ENCODE data around the gene SHBG.
"Not testable (repeated sequence)": the region's sequence is repeated elsewhere in the genome, so short reads cannot be mapped to it uniquely, and the experiment has no call there.

The SHBG gene

DNA sequence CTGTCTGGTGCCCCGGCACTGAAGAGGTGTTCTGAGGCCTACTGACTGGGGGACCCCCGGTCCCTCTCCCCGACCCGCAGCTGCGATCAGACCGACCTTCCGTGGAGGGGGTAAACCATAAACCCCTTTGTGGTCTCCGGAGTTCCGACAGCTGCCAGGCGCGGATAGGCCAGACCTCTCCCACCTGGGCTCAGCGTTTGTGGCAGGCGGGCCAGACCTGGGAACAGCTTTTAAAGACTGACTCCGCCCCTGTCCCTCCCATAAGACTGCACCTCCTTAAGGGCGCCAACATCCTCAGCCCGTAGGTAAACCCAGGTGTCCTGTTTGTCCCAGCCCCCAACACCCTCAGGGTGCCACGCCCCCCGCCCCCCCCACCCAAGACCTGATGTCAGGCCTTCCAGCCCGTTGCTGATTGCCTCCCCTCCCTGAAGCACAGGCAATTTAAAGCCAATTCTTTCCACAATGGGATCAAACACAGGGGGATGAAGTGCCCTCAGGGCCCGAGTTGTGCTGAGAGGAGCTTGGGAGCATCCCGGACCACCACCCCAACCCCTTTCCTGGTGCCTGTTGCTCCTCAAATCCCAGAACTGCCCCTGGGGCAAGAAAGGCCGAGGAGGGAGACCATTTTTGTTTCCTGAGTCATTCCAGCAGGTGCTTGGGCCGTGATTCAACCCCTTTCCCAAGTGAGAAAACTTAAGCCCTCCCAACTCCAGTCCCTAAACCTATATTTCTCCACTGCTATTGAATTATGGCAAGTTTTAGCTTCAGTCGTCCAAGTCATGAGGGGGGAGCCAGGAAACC lies 39.8 kb upstream of the SHBG start, which contains the start of gene SOX15:
TSS of gene SOX15 (minus strand) at position 204 of the 801 bp plus-strand sequence. CDS start 418 bp downstream, outside the sequence.
- peaks cover 42% of the 10 kb centered on the region for H3K4me1 ChIP-seq (ENCODE audit: control insufficient read depth, insufficient read depth, low read length, poor library complexity, severe bottlenecking)
- H3K36me3 ChIP-seq (ENCODE audit: control insufficient read depth, insufficient read depth, low read length) = peaks cover 77% of the 10 kb centered on the region
- H3K4me3 ChIP-seq (ENCODE audit: extremely low read depth, insufficient read depth, low read length, poor library complexity, severe bottlenecking) = no peak within 1 kb of the TSS
- H3K9me3 ChIP-seq (ENCODE audit: control insufficient read depth, low read length) = no peaks in the 10 kb centered on the region
- WGBS, 2 experiments (ENCODE audit: insufficient coverage in 2 of 2) = 78 to 82% methylated on average over 16 to 19 of the region's 24 CpGs
- peak within 1 kb of the TSS; percentile 82 for H3K27ac ChIP-seq (ENCODE audit: low read depth, low read length, severe bottlenecking)

- peak overlapping the region; percentile 82 for H3K27ac ChIP-seq (ENCODE audit: low read depth, low read length, severe bottlenecking)
- H3K36me3 ChIP-seq (ENCODE audit: control insufficient read depth, insufficient read depth, low read length) = peaks cover 77% of the 10 kb centered on the region
- H3K4me1 ChIP-seq (ENCODE audit: control insufficient read depth, insufficient read depth, low read length, poor library complexity, severe bottlenecking) = peaks cover 42% of the 10 kb centered on the region
- no peaks in the 10 kb centered on the region for H3K9me3 ChIP-seq (ENCODE audit: control insufficient read depth, low read length)
- H3K4me3 ChIP-seq (ENCODE audit: extremely low read depth, insufficient read depth, low read length, poor library complexity, severe bottlenecking) = no peak overlapping the region
- WGBS, 2 experiments (ENCODE audit: insufficient coverage in 2 of 2) = 46 to 54% methylated on average over 4 of the region's 4 CpGs
Measured at GRCh38 chr17:7590743-7591142, 39.2 kb upstream of the SHBG start.

DNA sequence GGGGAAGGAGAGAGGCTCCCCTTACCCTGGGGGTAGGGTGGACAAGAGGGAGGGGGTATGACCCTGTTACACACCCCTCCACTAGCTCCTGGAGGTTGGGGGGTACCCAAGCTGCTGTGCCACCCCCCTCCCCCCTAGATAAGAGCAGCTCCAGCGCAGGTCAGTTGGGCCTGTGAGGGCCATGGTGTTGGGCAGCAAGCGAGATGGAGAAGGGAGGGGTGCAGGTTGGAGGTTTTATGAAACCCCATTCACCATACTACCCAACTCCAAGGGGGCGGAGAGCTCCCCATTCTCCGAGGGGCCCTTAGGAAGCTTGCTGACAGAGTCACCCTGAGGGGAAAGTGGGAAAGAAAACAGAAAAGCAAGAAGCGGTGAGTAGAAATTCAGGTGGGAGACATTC lies 38.3 kb upstream of the SHBG start:
- no peak overlapping the region for H3K4me3 ChIP-seq (ENCODE audit: extremely low read depth, insufficient read depth, low read length, poor library complexity, severe bottlenecking)
- H3K9me3 ChIP-seq (ENCODE audit: control insufficient read depth, low read length) = no peaks in the 10 kb centered on the region
- 88% methylated on average over 1 of the region's 5 CpGs; no CpG with 5 or more reads in 1 of the 2 experiments for WGBS, 2 experiments (ENCODE audit: insufficient coverage in 2 of 2)
- H3K36me3 ChIP-seq (ENCODE audit: control insufficient read depth, insufficient read depth, low read length) = peaks cover 79% of the 10 kb centered on the region
- peaks cover 41% of the 10 kb centered on the region for H3K4me1 ChIP-seq (ENCODE audit: control insufficient read depth, insufficient read depth, low read length, poor library complexity, severe bottlenecking)
- H3K27ac ChIP-seq (ENCODE audit: low read depth, low read length, severe bottlenecking) = peak overlapping the region; percentile 82

GRCh38 chr17:7592422-7593021 lies 37.4 kb upstream of the SHBG start:
- WGBS, 2 experiments (ENCODE audit: insufficient coverage in 2 of 2) = 97 to 99% methylated on average over 11 to 18 of the region's 23 CpGs
- no peak overlapping the region for H3K27ac ChIP-seq (ENCODE audit: low read depth, low read length, severe bottlenecking)
- H3K36me3 ChIP-seq (ENCODE audit: control insufficient read depth, insufficient read depth, low read length) = peaks cover 86% of the 10 kb centered on the region

DNA sequence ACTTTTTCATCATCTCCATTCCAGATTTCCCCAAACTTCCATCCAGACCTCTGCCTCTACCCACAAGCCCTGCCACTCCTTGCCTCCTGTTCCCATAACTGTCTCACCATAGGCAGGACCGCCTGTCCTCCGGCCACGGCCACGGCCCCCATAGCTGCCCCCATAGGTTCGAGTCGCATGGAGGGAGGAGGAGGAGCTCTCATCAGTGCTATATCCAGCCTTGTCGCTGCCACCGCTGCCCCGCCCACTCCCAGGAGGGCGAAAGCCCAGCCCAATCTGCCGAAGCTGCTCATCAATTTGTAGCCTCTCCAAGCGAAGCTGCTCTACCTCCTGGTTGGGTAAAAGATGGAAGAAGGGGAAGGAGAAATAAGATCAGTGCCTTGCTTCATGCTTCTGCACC lies 36.6 kb upstream of the SHBG start:
- 84 to 98% methylated on average over 7 to 8 of the region's 12 CpGs for WGBS, 2 experiments (ENCODE audit: insufficient coverage in 2 of 2)
- no peak overlapping the region for H3K27ac ChIP-seq (ENCODE audit: low read depth, low read length, severe bottlenecking)

More at GRCh38 chr17:7592422-7593021, 37.4 kb upstream of the SHBG start:
- H3K9me3 ChIP-seq (ENCODE audit: control insufficient read depth, low read length) = no peaks in the 10 kb centered on the region
- H3K4me3 ChIP-seq (ENCODE audit: extremely low read depth, insufficient read depth, low read length, poor library complexity, severe bottlenecking) = no peak overlapping the region
- peaks cover 32% of the 10 kb centered on the region for H3K4me1 ChIP-seq (ENCODE audit: control insufficient read depth, insufficient read depth, low read length, poor library complexity, severe bottlenecking)

GRCh38 chr17:7597561-7597960 lies 32.4 kb upstream of the SHBG start:
- 80 to 92% methylated on average over 1 to 2 of the region's 5 CpGs for WGBS, 2 experiments (ENCODE audit: insufficient coverage in 2 of 2)

More for the DNA sequence above, 36.6 kb upstream of the SHBG start:
- peaks cover 83% of the 10 kb centered on the region for H3K36me3 ChIP-seq (ENCODE audit: control insufficient read depth, insufficient read depth, low read length)
- H3K4me3 ChIP-seq (ENCODE audit: extremely low read depth, insufficient read depth, low read length, poor library complexity, severe bottlenecking) = no peak overlapping the region
- H3K4me1 ChIP-seq (ENCODE audit: control insufficient read depth, insufficient read depth, low read length, poor library complexity, severe bottlenecking) = peaks cover 24% of the 10 kb centered on the region
- no peaks in the 10 kb centered on the region for H3K9me3 ChIP-seq (ENCODE audit: control insufficient read depth, low read length)

GRCh38 chr17:7606280-7606679 lies 23.7 kb upstream of the SHBG start:
- WGBS, 2 experiments (ENCODE audit: insufficient coverage in 2 of 2) = 82 to 100% methylated on average over 3 of the region's 4 CpGs
- Histone ChIP-seq H3K4me1 (ENCODE audit: control insufficient read depth, insufficient read depth, low read length, poor library complexity, severe bottlenecking) (no peaks in the 10 kb centered on the region), H3K9me3 (ENCODE audit: control insufficient read depth, low read length) (no peaks in the 10 kb centered on the region), H3K27ac (ENCODE audit: low read depth, low read length, severe bottlenecking) (no peak overlapping the region), H3K4me3 (ENCODE audit: extremely low read depth, insufficient read depth, low read length, poor library complexity, severe bottlenecking) (no peak overlapping the region), H3K36me3 (ENCODE audit: control insufficient read depth, insufficient read depth, low read length) (peaks cover 88% of the 10 kb centered on the region)

More at GRCh38 chr17:7597561-7597960, 32.4 kb upstream of the SHBG start:
- not testable (repeated sequence) for H3K27ac ChIP-seq (ENCODE audit: low read depth, low read length, severe bottlenecking); H3K9me3 ChIP-seq (ENCODE audit: control insufficient read depth, low read length); H3K4me1 ChIP-seq (ENCODE audit: control insufficient read depth, insufficient read depth, low read length, poor library complexity, severe bottlenecking); H3K4me3 ChIP-seq (ENCODE audit: extremely low read depth, insufficient read depth, low read length, poor library complexity, severe bottlenecking)
- H3K36me3 ChIP-seq (ENCODE audit: control insufficient read depth, insufficient read depth, low read length) = peaks cover 92% of the 10 kb centered on the region

GRCh38 chr17:7610641-7611040 lies 19.3 kb upstream of the SHBG start:
- no peak overlapping the region for H3K27ac ChIP-seq (ENCODE audit: low read depth, low read length, severe bottlenecking)
- H3K4me1 ChIP-seq (ENCODE audit: control insufficient read depth, insufficient read depth, low read length, poor library complexity, severe bottlenecking) = peaks cover 5% of the 10 kb centered on the region
- WGBS, 2 experiments (ENCODE audit: insufficient coverage in 2 of 2) = 100% methylated on average over 2 of the region's 2 CpGs; no CpG with 5 or more reads in 1 of the 2 experiments
- no peak overlapping the region for H3K4me3 ChIP-seq (ENCODE audit: extremely low read depth, insufficient read depth, low read length, poor library complexity, severe bottlenecking)
- H3K36me3 ChIP-seq (ENCODE audit: control insufficient read depth, insufficient read depth, low read length) = peaks cover 55% of the 10 kb centered on the region
- H3K9me3 ChIP-seq (ENCODE audit: control insufficient read depth, low read length) = no peaks in the 10 kb centered on the region

- Histone ChIP-seq H3K4me3 (ENCODE audit: extremely low read depth, insufficient read depth, low read length, poor library complexity, severe bottlenecking) (no peak overlapping the region), H3K36me3 (ENCODE audit: control insufficient read depth, insufficient read depth, low read length) (peaks cover 44% of the 10 kb centered on the region), H3K4me1 (ENCODE audit: control insufficient read depth, insufficient read depth, low read length, poor library complexity, severe bottlenecking) (peaks cover 5% of the 10 kb centered on the region), H3K27ac (ENCODE audit: low read depth, low read length, severe bottlenecking) (no peak overlapping the region), H3K9me3 (ENCODE audit: control insufficient read depth, low read length) (no peaks in the 10 kb centered on the region)
- 100% methylated on average over 1 to 2 of the region's 3 CpGs for WGBS, 2 experiments (ENCODE audit: insufficient coverage in 2 of 2)
Measured at GRCh38 chr17:7611635-7612293, 18.2 kb upstream of the SHBG start.

DNA sequence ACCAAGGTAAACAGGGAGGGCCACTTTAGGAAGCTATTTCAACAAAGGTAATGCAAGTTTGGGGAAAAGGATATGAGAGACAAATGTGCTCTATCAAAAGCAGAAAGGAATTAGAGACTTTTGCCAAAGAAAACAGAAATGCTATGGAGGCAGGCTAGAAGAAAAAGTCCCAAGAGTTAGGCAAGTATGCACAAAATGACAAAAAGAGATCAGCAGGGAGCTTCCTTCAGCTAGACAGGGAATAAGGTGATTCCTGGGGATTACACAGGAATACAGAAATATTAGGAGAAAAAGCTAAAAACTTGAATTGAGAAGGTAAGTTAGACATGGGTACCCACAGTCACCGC lies 17.7 kb upstream of the SHBG start:
- H3K4me3 ChIP-seq (ENCODE audit: extremely low read depth, insufficient read depth, low read length, poor library complexity, severe bottlenecking) = peak overlapping the region; percentile 84
- WGBS, 2 experiments (ENCODE audit: insufficient coverage in 2 of 2) = 93 to 95% methylated on average over 1 of the region's 1 CpG
- H3K36me3 ChIP-seq (ENCODE audit: control insufficient read depth, insufficient read depth, low read length) = peaks cover 43% of the 10 kb centered on the region
- H3K4me1 ChIP-seq (ENCODE audit: control insufficient read depth, insufficient read depth, low read length, poor library complexity, severe bottlenecking) = peaks cover 5% of the 10 kb centered on the region
- no peak overlapping the region for H3K27ac ChIP-seq (ENCODE audit: low read depth, low read length, severe bottlenecking)
- H3K9me3 ChIP-seq (ENCODE audit: control insufficient read depth, low read length) = no peaks in the 10 kb centered on the region
